ENCODE data around the gene BRAT1.

- TF ChIP-seq EZH2phosphoT487 (IDR thresholded peaks at IDR 0.05; ENCODE audit: low read length), result no peak
- TF ChIP-seq, protein P1, sequence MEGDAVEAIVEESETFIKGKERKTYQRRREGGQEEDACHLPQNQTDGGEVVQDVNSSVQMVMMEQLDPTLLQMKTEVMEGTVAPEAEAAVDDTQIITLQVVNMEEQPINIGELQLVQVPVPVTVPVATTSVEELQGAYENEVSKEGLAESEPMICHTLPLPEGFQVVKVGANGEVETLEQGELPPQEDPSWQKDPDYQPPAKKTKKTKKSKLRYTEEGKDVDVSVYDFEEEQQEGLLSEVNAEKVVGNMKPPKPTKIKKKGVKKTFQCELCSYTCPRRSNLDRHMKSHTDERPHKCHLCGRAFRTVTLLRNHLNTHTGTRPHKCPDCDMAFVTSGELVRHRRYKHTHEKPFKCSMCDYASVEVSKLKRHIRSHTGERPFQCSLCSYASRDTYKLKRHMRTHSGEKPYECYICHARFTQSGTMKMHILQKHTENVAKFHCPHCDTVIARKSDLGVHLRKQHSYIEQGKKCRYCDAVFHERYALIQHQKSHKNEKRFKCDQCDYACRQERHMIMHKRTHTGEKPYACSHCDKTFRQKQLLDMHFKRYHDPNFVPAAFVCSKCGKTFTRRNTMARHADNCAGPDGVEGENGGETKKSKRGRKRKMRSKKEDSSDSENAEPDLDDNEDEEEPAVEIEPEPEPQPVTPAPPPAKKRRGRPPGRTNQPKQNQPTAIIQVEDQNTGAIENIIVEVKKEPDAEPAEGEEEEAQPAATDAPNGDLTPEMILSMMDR (IDR thresholded peaks at IDR 0.05; ENCODE audit: low read length), result no peak
Measured at GRCh38 chr7:2498708-2499107, 56.6 kb downstream of the BRAT1 start.
